GM21723 (cell line): ENCODE results near the gene TFAP2D.

Source experiments
- ATAC-seq: cut with Tn5 transposase; IDR thresholded peaks from one replicate; pipeline ENCODE4 v1.9.1; 2021; ENCODE audit warnings: mild to moderate bottlenecking, moderate library complexity; ENCODE audit not compliant: unreplicated experiment

TFAP2D gene

DNA sequence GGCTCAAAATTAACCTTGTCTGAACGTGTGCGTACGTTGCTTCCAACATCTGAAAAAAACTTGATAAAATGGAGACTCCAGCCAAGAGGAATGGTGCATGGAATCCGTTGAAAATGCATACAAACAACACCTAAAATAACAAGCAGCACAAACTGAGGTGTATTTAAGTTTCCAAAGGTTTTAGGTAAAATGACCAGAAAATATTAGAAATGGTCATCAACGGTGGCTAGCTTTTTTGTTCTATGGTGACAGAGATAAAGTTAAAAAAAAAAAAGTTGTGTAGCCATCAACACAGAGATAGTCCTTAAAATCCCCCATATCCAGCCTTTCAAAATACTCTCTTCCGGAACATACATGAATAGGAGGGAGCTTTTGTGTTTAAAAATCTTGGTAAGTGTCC lies 104.7 kb downstream of the TFAP2D start:
- no peak for ATAC-seq

DNA sequence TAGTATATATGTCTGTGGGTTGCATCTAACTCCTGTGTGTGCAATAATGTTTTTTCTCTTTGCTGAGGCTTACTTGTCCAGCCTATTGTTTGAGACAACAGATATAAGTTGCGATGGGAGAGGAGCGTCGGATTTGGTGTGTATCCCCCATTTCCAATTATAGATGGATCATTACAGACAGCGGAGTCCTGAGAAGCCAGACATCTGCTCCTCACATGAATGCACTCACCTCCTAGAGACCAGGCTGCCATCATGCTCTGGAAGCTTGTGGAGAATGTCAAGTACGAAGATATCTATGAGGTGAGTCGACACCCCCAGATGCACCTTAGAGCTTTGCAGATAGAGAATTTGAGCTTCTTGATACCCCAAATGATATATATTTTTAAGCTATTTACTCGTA lies 105.3 kb downstream of the TFAP2D start, which contains the start of gene TFAP2B:
Gene TFAP2B, plus strand, starts transcription at position 199 of the 400 bp plus-strand sequence. Its CDS starts 21 bp downstream, at position 220.
- ATAC-seq = no peak

DNA sequence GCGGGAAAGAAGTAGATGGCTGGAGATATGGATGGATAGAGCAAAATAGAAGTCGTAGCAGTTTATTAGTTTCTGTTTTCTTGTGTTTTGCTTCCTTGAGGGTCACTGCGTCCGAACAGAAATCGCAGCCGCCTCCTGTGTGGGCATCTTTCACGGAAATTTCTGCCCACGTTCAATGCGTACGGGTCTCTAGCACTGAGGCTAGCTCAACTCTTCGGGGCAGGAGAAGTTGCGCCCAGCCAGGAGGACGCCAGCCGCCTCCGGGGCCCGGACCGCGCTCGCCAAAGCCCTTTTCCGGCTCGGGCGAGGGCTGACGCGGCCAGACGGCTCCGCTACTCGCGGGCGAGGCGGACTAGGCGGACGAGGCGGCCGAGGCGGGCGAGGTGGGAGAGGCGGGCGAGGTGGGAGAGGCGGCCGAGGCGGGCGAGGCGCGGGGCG lies 106.2 kb downstream of the TFAP2D start:
- ATAC-seq = no peak

DNA sequence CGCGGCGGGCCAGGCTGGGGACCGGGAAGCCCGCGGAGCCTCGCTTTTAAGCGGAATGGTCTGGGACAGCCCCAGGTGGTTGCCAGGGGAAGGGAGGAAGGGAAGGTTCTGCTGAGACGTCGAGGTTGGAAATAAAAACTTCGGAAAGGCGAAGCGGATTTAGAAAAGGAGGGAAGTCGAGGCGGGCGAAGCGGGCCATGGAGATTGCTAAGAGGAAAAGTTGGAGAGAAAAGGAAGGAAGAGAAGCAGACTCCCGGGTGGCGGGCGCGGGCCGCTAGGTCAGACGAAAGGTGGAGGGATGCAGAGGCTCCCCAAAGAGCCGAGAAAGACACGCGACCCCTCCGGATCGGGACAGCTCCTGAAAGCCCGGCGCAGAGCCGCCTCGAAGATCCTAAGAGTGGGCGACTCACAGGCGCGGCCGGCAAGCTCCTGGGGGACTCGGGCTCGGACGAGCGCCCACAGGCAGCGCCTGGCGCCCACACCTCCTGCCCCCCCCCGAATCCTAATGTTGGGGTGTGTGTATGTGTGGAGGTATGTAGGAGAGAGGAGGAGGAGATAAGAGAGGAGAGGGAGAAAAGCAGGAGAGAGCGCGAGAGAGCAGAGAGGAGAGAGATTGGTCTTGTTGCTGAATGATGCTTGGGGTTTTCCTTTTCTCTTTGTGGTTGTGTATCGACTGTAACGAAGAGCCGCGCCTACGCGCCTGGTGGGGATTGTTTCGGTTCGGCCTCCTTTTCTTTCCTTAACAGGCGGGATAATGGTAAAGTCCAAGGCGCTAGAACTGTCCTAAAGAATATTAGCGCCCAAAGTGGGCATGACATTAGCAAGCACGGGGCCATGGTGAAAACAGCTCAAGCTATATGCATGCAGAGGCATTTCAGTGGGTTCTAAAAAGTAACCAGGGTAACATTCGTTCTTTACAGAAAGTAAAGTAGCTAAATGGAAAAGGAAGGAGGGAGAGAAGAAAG lies 106.9 kb downstream of the TFAP2D start:
- no peak for ATAC-seq

DNA sequence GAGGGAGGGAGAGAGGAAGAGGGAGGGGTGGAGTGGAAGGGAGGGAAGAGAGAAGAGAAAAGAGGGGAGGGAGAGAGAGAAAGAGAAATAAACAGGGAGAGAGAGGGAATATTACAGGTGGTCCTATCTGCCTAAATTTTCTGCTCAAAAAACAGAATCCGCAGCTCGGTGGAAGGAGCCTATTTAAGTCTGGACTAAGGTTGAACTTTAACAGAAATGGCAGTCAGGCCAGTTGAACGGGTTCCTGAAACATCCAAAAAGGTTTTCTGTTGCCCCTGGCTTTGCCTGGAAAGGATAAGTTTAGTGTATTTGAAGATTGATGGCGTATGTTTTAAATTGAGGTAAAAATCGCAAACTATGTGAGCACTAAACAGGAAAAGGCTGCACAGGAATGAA lies 107.5 kb downstream of the TFAP2D start:
- ATAC-seq = no peak

DNA sequence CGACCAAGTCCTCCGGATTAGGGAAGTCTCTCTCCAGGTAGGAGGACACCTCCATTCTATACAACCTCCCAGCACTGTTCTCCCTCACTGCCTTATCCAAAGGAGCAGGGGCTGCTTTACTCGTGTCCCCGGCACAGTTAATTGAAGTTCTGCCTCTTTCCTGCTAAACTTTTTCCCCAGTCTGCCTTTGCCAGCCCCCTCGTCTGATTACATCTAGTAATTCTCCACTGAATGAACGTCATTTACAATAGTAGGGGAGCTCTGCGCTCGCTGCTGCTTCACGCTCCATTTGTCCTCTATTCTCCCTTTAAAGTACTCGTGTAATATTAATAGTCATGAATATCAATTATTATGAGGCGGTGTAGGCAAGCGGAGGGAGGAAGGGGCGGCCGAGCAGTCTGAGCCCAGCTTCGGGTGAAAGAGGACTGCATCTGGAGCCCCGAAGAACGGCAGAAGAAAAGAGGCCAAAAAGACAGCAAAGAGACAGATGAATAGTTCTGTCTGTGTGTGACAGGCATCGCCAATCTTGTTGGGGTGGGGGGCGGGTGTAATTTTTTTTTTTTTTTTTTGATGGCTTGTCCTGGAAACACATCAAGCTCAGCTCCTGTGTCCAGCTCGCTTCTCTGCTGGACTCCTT lies 108.2 kb downstream of the TFAP2D start:
- no peak for ATAC-seq

DNA sequence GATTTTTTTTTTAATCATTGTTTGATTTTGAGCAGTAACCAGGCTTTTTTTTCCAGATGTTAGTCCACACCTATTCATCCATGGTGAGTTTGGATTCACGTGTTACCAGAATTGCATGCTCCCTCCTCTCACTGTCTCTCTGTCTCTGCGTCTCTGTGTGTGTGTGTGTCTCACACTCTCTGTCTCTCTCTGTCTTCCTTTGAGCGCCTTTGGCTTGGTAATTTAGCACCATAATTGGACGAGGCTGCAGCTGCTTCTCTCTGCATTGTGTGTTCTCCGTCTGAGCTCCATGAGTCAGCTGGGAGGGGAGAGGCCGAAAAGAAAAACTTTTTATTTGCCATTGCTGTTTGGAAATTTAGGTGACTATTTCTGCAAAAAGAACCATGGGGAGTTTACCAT lies 108.8 kb downstream of the TFAP2D start:
- no peak for ATAC-seq
